Ishikawa (cell line): ENCODE results near the gene CCDC34.

ENCODE experiments used
- CEBPB ChIP-seq: IDR thresholded peaks from 2 replicates; pipeline ENCODE4 v1.6.1; 2012
- CREB1 ChIP-seq: IDR thresholded peaks from 2 replicates; pipeline ENCODE4 v1.6.1; 2012; ENCODE audit warnings: low read depth
- FOXM1 ChIP-seq: IDR thresholded peaks from 2 replicates; pipeline ENCODE4 v1.6.1; 2012; ENCODE audit warnings: low read depth, borderline replicate concordance
- TAF1 ChIP-seq: IDR thresholded peaks from 2 replicates; pipeline ENCODE4 v1.6.1; 2012; ENCODE audit warnings: low read depth, mild to moderate bottlenecking
- YY1 ChIP-seq: IDR thresholded peaks from 2 replicates; pipeline ENCODE4 v1.6.1; 2012; ENCODE audit warnings: low read depth

GRCh38 chr11:27319072-27319471 is 43.9 kb downstream of the CCDC34 start:
- TF ChIP-seq CREB1 (no peak), CEBPB (no peak), TAF1 (no peak), YY1 (no peak), FOXM1 (no peak)
